HG03045 (cell line): Measurements from ENCODE around the gene ARHGAP28.

Experiments
- ATAC-seq: cut with Tn5 transposase; IDR thresholded peaks from one replicate; pipeline ENCODE4 v1.9.1; 2021; ENCODE audit warnings: mild to moderate bottlenecking, moderate library complexity; ENCODE audit not compliant: unreplicated experiment

The ARHGAP28 gene

DNA sequence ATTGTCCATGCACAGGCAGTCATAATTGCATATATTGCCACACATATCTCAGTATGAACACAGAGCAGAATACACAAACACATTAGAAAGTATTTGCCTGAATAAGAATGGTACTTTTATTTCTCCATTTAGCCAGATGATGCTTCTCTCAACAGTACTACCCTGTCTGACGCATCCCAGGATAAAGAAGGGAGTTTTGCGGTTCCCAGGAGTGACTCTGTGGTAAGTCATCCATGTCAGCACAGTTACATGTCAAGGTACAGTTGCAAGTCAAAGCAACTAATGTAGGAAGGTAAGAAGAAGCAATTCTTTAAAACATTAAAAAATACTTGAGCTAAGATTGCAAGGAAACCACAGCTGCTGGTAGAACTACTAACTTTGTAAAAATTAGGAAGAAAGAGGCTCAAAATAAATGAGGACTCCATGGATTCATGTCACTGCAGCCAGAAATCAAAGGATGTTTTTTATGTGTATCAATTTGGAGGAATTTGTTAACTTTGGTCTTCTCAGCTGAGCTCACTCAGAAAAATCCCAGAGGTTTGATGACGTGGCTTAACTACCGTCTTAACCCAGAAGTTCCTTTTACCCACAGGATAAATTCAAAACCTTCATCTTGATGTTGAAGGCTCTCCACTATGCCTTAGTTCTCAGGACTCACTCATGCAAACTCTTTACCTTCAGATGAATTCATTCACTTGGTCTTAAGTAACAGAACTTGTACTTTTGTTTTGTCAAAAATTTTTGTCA, 130.3 kb downstream of the ARHGAP28 start:
- ATAC-seq, result no peak

- no peak for ATAC-seq
Observed at GRCh38 chr18:6860804-6861448, 131.4 kb downstream of the ARHGAP28 start.

GRCh38 chr18:6865251-6865650, 135.7 kb downstream of the ARHGAP28 start:
- no peak for ATAC-seq

DNA sequence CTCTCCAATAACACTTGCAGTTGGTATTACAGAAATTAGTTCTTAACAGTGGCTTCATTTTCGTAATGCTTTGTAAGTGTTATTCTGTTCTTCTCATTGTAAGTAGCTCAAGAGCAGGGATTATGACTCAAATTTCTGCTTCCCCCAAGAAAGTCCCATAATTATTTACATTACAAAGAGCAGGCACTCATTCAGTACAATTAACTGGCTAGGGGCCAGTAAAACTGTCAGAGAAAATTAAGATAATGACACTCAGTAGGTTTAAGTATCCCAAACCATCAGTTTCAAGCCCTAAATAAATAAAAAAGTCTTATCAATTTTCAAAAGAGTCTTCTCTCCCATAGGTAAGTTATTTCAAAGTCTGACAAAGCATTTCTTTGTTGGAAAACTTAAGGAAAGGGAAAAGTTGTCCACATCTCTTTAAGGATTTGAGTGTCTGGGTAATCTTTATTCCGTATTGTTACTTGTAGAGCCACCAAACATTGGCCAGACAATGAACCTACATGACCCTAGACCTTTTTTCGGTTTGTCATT, 137.1 kb downstream of the ARHGAP28 start:
- ATAC-seq, result no peak

GRCh38 chr18:6868033-6868432, 138.5 kb downstream of the ARHGAP28 start:
- ATAC-seq, result no peak

- ATAC-seq, result no peak
Observed at GRCh38 chr18:6871566-6871965, 142.1 kb downstream of the ARHGAP28 start.

DNA sequence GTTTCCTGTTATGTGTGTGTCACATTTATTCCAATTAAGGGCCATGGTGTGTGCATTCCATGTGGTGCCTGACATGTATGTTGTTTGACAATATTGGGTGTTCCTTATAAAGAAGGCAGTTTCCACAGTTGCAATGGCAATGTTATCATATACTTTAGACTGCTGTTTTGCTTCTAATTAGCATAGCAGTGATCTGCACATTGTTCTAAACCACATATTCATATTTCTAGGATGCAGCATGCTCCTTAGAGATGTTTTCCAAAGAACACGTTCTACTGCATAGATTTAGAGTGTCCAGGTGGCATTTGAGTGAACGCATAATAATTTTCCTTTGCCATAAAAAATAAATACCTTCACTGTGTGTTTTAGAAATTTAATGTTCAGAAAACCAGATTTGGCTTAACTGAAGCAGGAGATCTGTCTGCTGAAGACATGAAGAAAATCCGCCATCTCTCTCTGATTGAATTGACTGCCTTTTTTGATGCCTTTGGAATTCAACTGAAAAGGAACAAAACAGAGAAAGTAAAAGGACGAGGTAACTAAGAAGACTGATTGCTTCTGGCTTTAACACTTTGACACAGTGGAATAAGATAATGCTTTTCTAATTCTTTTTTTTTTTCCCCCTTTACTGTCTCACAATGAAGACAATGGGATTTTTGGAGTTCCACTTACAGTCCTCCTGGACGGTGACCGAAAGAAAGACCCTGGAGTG, 143.7 kb downstream of the ARHGAP28 start:
- no peak for ATAC-seq

- no peak for ATAC-seq
Observed at GRCh38 chr18:6874315-6874714, 144.8 kb downstream of the ARHGAP28 start.

- no peak for ATAC-seq
Observed at GRCh38 chr18:6875749-6876148, 146.2 kb downstream of the ARHGAP28 start.

GRCh38 chr18:6876641-6877041, 147.1 kb downstream of the ARHGAP28 start:
- no peak for ATAC-seq

- no peak for ATAC-seq
Observed at GRCh38 chr18:6877288-6877687, 147.8 kb downstream of the ARHGAP28 start.

DNA sequence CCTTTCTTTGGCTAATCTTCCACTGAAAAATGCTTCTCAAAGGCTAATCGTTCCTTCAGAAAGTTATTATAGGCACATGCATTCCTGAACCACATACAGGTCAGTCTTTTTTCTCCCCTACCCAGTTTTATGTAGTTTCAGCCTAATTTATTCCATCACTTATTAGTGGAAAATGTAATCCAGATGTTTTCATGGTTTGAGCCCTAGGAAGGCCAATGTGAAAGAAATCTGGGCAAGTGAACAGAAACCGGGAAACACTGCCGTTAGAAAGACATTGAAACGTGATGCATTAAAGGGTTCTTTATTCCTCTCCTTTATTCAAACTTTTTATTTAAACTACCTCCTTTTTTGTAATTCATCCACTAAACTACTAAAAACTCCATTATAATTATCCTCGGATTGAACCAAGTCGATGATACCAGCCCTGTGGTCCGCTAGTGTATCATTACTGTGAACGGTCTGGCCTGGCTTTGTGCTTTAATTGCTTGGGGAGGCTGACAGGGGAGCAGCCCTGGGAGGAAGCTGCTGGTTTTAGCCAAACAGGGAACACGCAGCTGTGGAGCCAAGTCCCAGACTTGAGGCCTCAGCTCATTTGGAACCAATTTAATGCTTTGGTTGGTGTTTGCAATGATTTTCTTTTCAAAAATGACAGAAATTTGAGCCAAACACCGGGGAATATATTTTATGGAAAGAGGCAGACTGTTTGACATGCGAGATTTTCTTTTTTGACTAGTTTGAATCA, 149.2 kb downstream of the ARHGAP28 start:
- no peak for ATAC-seq

DNA sequence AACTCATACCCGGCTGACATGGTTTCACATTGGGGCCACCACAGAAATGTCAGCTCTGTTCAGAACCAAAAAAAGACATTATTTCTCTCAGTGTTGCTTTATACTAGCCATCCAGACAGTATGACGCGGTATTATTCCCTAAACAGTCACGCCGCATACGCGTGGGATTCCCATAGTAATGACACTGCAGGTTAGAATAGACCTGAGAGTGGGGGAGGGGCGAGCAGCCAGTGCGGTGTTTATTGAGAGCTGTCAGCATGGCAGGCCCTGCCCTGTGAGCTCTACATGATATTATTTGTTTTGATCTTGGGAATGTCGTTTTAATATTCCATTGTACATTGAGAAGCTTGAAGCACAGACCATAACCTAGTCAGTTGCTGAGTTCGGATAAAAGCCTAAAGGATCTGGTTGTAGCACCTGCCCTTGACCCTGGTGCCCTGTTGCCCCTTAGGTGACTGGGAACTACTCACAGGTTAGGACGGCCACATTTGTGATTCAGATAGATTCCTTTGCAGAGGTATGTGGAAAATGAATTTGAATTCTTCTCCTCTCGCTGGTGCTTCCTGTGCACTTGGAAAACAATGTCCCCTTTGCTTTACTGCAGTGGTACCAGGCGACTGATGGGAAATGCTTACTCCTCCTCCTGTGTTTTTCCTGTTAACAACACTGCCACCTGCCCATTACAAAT, 150.1 kb downstream of the ARHGAP28 start:
- no peak for ATAC-seq

DNA sequence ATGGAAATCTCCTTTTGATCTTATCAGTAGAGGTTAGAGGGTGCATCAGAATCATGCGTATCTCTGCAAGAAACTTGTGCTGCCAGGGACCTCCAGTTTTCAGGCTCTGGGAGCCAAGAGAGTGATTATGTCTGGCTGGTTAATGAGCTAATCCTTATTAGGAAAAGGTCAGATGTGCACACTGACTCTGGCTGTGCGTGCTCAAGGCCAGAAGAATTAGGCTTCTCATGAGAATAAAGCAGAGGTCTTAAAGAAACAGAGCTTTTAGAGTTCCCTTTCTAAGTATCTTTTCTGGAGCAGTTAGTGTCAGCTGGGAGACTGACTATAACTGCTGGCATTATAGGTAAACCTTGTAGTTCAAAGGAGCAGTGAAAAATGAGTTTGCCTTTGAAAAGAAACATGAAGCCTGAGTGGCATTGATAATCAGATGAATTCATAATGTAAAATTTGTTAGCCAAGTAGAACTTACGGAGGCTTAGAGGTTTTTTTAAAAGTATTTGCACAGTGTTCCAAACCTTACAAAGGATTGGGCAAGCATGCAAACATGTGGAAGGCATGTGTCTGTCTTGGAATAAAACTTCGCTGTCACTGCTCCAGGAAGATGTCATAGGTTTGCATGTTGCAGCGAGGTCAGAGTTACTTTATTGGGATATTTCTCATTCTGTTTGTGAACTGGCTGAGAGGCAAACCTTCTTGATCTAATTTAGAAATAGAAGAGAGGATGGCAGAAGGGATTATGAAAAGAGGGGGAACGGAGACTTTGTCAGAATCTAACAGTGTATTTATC, 151.7 kb downstream of the ARHGAP28 start:
- ATAC-seq, result no peak

GRCh38 chr18:6882401-6882800, 152.9 kb downstream of the ARHGAP28 start:
- ATAC-seq, result no peak

- ATAC-seq, result no peak
Observed at GRCh38 chr18:6885006-6885481, 155.5 kb downstream of the ARHGAP28 start.

- ATAC-seq, result no peak
Observed at GRCh38 chr18:6885992-6886796, 156.7 kb downstream of the ARHGAP28 start.

GRCh38 chr18:6886797-6887330, 157.3 kb downstream of the ARHGAP28 start:
- ATAC-seq, result no peak
